Fibroblast of skin of back (primary cell): ENCODE results near the gene MCUR1.
"Not testable (repeated sequence)": the region's sequence is repeated elsewhere in the genome, so short reads cannot be mapped to it uniquely, and the experiment has no call there.

Experiments
- DNase-seq: peaks from one replicate; pipeline ENCODE4 v3.0.0-alpha.2; 2013

Gene MCUR1

DNA sequence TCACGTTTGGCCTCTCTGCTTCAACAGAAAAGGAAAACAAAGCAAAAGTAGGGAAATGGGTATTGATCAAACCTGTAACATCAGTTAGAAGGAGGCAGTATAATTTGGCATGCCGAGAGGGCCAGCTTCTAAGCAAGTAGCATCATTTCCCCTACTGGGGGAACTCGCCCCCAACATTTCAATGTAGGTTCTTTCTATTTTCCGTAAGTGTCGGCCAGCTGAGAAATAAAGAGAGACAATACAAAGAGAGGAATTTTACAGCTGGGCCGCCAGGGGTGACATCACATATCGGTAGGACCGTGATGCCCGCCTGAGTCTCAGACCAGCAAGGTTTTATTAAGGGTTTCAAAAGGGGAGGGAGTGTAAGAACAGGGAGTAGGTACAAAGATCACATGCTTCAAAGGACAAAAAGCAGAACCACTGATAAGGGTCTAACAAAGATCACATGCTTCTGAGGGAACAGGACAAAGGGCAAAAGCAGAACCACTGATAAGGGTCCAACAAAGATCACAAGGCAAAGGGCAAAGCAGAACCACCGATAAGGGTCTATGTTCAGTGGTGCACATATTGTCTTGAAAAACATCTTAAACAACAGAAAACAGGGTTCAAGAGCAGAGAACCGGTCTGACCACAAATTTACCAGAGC, 14.4 kb upstream of the MCUR1 start:
- DNase-seq = not testable (repeated sequence)

- no peak for DNase-seq
Measured at GRCh38 chr6:13827032-13827431, 12.7 kb upstream of the MCUR1 start.

- no peak for DNase-seq
Measured at GRCh38 chr6:13825871-13826270, 11.5 kb upstream of the MCUR1 start.

DNA sequence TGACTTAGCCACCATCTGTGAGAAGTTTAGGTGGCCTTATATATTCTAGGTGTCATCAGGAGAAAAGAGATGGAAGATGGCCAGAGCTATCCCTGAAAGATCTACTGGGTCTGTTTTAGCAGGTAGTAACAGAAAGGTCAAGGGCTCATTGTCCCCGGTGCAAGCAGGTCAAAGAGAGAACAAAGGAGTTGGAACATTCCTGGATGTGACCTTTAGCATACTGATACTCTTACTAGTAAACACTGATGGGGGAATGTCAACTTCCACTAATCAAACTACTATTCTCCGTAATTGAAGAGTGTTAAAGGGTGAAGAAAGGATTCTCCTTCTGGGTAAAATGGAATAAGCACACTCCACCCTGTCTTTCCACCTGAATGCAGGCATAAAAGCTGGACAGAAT, 4.0 kb upstream of the MCUR1 start:
- DNase-seq = no peak

DNA sequence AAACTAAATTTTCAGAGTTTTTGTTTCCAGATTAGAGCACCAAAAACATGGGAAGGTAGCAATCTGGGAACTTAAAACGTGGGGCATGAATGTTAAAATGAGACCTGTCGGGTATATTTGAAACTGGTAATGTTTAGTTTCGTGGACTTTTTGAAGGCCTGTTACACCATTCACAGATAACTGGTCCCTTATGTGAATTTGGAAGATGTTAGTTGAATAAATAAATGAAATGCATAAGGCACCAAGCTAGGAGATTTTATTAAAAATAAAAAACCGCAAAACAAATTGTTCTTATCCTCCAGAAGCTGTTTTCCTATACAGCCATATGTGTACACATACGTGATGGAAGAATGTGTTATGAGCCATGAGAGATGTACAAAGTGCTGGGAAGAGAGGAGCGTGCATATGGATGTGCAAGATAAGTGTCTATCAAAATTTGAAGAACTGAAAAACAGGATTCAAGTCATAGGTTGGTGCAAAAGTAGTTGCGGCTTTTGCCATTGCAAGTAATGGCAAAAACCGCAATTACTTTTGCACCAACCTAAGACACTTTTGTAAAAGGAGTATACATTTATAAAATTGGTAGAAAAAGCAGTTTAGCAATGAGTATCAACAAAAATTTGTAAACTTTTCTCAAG, 700 bp upstream of the MCUR1 start:
- DNase-seq = peak; percentile 11

DNA sequence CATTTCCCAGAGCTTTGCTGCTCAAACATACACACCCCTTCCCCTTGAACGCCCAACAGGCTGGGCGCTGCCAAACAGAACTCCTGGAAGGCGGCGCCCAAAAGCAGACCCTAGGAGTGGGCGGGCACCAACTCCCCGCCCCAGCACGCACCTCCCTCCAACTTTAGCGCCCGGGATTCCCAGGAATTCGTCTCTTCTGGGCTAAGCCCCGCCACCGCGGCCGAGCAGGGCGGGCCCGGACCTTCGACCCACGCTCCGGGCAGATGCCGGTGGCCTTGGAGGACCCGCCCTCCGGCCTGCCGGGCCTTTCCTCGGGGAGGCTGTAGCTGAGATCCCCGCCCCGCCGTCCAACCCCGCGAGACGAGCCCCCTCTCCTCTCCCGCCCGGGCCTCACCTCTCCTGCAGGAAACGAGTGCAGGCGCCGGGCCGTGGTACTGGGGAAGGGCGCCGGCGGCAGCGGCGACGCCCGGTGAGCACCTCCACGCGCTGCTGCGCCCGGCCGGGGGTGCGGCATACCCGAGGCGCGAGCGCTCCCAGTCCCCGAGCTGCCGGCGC, 659 bp downstream of the MCUR1 start:
- peak; percentile 81 for DNase-seq

DNA sequence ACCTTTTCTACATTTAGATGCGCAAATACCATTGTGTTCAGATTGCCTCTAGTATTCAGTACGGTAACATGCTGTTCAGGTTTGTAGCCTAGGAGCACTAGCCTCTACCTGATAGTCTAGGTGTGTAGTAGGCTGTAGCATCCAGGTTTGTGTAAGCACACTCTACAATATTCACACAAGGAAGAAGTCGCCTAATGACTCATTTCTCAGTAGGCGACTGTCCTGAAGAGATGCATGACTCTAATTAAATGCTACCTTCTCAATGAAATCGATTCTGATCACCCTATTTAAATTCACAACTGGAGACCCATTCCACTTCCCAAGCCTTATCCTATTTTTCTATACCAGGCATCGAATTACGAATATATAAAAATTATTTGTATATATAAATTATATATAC, 1.3 kb downstream of the MCUR1 start:
- no peak for DNase-seq

DNA sequence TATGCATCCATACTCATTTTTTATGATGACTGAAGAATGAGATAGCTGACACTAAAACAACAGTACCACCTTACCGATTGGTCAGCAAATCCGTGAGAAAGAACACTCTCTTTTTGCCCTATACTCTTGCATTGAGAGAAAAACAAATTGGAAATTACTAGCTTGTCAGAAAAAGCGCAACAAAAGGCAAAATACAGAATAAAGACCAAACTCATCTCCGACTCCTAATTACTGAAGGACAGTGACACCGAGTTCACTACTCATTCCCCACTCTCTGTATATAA, 2.1 kb downstream of the MCUR1 start:
- DNase-seq = no peak

DNA sequence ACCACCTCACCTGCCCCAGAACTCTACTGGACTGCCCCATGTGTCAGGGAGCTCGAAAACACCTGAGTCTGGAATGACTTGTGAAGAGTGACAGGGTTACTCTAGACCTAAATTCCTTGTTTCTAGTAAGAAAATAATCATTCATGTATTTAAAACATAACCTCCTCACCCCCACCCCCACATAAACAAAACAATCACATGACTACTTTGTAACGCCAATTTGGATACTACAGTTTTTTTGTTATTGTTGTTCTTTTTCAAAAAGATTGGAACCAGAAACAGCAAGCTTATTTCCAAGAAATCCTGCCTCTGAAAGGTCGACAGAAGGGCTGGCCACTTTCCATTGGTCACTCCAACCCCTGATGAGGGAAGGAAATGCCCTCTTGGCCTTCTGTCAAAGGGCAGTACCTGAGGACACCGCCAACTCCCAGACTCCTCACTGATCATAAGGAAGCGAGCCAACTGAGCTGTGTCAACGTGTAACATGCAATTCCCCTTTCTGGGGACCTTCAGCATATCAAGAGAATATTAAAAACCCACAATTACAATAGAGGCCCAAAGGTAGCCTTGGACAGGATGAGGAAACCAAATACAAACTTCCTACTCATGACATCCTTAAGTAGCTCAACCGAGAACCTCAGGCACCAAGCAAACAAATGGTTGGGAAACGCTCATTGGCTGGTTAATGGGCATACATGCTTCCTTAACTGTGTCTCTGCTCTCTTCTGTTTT, 2.6 kb downstream of the MCUR1 start:
- DNase-seq = no peak

GRCh38 chr6:13810688-13811446, 3.5 kb downstream of the MCUR1 start:
- DNase-seq = no peak

DNA sequence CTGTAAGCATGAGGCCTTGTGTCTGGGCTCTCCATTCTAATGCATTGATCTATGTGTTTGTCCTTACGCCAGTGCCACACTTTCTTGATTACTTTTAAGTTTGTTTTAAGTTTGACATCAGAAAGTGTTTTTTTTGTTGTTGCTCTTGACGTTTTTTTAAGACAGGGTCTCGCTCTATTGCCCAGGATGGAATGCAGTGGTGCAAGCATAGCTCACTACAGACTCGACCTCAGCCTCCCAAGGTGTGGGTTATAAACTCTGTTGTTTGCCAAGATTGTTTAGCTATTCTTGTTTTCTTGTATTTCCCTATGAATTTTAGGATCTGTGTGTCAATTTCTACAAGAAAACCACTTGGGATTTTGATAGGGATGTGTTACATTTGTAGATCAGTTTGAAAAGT, 5.6 kb downstream of the MCUR1 start:
- no peak for DNase-seq

DNA sequence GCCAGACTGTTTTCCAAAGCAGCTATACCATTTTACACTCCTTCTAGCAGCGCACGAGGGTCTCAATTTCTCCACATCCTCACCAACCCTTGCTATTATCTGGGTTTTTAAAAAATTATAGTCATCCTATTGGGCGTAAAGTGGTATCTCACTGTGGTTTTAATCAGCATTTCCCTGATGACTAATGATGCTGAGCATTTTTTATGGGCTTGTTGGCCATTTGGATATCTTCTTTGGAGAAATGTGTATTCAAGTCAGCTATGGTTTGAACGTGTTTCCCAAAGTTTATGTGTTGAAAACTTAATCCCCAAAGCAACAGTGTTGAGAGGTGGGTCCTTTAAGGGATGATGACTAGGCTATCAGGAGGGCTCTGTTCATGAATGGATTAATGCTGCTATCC, 6.7 kb downstream of the MCUR1 start:
- peak; percentile 58 for DNase-seq

DNA sequence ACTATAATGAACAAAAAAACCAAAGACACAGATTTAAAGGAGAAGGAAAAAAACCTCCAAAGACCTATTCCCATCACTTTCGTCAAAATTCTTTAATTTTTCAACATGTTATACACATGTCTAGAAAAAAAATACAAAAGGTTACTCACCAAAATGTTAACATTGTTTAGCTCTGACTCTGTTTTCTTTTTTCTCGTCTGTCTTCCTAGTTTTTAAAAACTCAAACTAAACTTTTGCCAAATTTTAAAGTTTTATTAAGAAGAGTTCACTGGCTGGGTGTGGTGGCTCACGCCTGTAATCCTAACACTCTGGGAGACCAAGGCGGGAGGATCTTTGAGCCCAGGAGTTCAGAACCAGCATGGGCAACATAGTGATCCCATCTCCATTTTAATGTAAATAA, 10.8 kb downstream of the MCUR1 start:
- peak; percentile 49 for DNase-seq

- no peak for DNase-seq
Measured at GRCh38 chr6:13800615-13801014, 13.7 kb downstream of the MCUR1 start.

GRCh38 chr6:13796781-13797180, 17.6 kb downstream of the MCUR1 start:
- no peak for DNase-seq

GRCh38 chr6:13795041-13795750, 19.2 kb downstream of the MCUR1 start:
- peak; percentile 82 for DNase-seq

DNA sequence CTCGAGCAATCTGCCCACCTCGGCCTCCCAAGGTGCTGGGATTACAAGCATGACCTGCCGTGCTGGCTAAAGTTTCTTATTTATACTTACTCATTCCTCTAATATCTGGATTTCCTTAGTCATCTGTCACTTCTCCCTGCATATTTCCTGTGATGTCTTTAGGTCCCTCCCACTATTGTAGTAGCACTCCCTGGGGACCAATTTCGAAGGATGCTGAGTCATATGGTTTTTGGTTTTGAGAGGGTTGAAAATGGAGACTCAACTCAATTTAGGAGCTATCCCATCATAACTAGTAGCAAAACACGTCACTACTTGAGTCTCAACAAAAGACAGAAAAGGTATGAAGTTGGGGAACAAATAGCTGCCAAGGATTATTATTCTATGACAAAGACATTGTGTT, 20.2 kb downstream of the MCUR1 start:
- peak; percentile 86 for DNase-seq

- no peak for DNase-seq
Measured at GRCh38 chr6:13789746-13790145, 24.6 kb downstream of the MCUR1 start.

- DNase-seq = no peak
Measured at GRCh38 chr6:13788820-13789219, 25.5 kb downstream of the MCUR1 start.

- DNase-seq = peak; percentile 55
Measured at GRCh38 chr6:13787137-13787536, 27.2 kb downstream of the MCUR1 start.

DNA sequence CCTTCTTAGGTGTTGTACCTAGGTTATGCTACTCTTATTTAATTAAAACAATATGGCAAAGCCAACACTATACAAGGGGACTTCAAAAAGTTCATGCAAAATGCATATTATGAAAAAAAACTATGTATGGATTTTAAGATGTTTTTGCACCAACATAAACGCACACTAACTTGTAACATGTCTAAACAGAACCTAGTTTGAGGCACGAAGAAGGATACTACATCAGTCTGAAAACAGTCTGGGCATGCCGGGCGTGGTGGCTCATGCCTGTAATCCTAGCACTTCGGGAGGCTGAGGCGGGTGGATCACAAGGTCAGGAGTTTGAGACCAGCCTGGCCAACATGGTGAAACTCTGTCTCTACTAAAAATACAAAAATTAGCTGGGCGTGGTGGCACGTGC, 34.2 kb downstream of the MCUR1 start:
- DNase-seq = not testable (repeated sequence)

GRCh38 chr6:13778028-13778427, 36.3 kb downstream of the MCUR1 start:
- DNase-seq = no peak

DNA sequence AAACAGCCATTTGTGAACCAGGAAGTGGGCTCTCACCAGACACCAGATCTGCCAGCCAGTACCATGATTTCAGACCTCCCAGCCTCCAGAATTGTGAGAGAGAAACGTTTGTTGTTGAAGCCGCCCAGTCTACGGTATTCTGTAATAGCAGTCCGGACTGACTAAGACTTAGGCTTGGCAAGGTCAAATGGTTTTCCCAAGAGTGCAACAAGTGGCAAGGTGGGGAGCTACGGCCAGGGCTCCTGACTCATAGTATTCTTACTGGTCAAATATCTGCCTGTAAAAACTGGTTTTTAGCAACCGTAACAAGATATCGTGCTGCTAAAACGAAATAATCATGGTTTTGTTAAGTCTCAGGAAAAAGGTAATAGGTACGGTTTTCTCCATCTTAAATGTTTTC, 37.8 kb downstream of the MCUR1 start:
- DNase-seq = no peak
